DOHH2 (cell line): Measurements from ENCODE around the gene RAD9A.

ENCODE experiments used
- H3F3A ChIP-seq: fragments of 200-600 bp; sonication (generic), shearing (Covaris generic); 2 replicates; pipeline ENCODE4 v1.6.0; 2016; ENCODE audit warnings: antibody characterized with exemption, mild to moderate bottlenecking; ENCODE audit not compliant: control insufficient read depth, insufficient read depth
- H3K27ac ChIP-seq: fragments of 200-600 bp; sonication (generic); 2 replicates; pipeline ENCODE4 v1.5.1; 2014; ENCODE audit warnings: low read depth, mild to moderate bottlenecking, low read length, moderate library complexity
- H3K27me3 ChIP-seq: fragments of 200-600 bp; sonication (generic); 2 replicates; pipeline ENCODE4 v1.6.1; 2014; ENCODE audit warnings: mild to moderate bottlenecking, low read length, mixed read lengths; ENCODE audit not compliant: control insufficient read depth
- H3K36me3 ChIP-seq: fragments of 200-600 bp; sonication (generic); 2 replicates; pipeline ENCODE4 v1.6.1; 2014; ENCODE audit warnings: mild to moderate bottlenecking, low read length, moderate library complexity, mixed read lengths; ENCODE audit not compliant: control insufficient read depth
- H3K4me1 ChIP-seq: fragments of 200-600 bp; sonication (generic); 2 replicates; pipeline ENCODE4 v1.6.1; 2014; ENCODE audit warnings: mild to moderate bottlenecking, low read length, mixed read lengths; ENCODE audit not compliant: control insufficient read depth
- H3K4me2 ChIP-seq: fragments of 200-600 bp; sonication (generic); 2 replicates; pipeline ENCODE4 v1.6.0; 2014; ENCODE audit warnings: mild to moderate bottlenecking, low read length, moderate library complexity
- H3K4me3 ChIP-seq: fragments of 200-600 bp; sonication (generic); 2 replicates; pipeline ENCODE4 v1.5.1; 2014; ENCODE audit warnings: mild to moderate bottlenecking, low read length, mixed read lengths
- H3K79me2 ChIP-seq: fragments of 200-600 bp; sonication (generic); 2 replicates; pipeline ENCODE4 v1.6.1; 2014; ENCODE audit warnings: mild to moderate bottlenecking, low read length, mixed read lengths; ENCODE audit not compliant: control insufficient read depth
- H3K9me2 ChIP-seq: fragments of 200-600 bp; sonication (generic); replicated peaks from 2 replicates; pipeline ENCODE4 v1.6.1; 2014; ENCODE audit warnings: mild to moderate bottlenecking, low read length, mixed read lengths; ENCODE audit not compliant: control insufficient read depth
- H3K9me3 ChIP-seq: fragments of 200-600 bp; sonication (generic); 2 replicates; pipeline ENCODE4 v1.6.1; 2014; ENCODE audit warnings: antibody characterized with exemption, low read length, mixed read lengths; ENCODE audit not compliant: control insufficient read depth, insufficient read depth
- H4K20me1 ChIP-seq: fragments of 200-600 bp; sonication (generic); 2 replicates; pipeline ENCODE4 v1.6.0; 2014; ENCODE audit warnings: low read depth, mild to moderate bottlenecking, antibody characterized with exemption, low read length, moderate library complexity; ENCODE audit not compliant: control insufficient read depth, insufficient read depth
- EZH2phosphoT487 ChIP-seq: fragments of 200-600 bp; sonication (generic); IDR thresholded peaks from 2 replicates; pipeline ENCODE4 v1.6.1; 2017; ENCODE audit warnings: borderline replicate concordance, mild to moderate bottlenecking, antibody characterized with exemption, low read length, moderate library complexity, mixed read lengths
- TF ChIP-seq, protein P1 (sequence below): fragments of 200-600 bp; sonication (generic); IDR thresholded peaks from one replicate; pipeline ENCODE4 v1.5.1; 2014; ENCODE audit warnings: antibody characterized with exemption, mild to moderate bottlenecking, low read depth, low read length; ENCODE audit not compliant: poor library complexity, severe bottlenecking

RAD9A gene

GRCh38 chr11:67356864-67357561, 34.8 kb upstream of the RAD9A start:
- Histone ChIP-seq H3K27me3 (no peaks in the 10 kb centered on the region), H3K36me3 (peaks cover 21% of the 10 kb centered on the region), H3K9me2 (no peaks in the 10 kb centered on the region), H4K20me1 (no peaks in the 10 kb centered on the region), H3K4me1 (peaks cover 59% of the 10 kb centered on the region), H3K4me2 (peak overlapping the region; percentile 92), H3K79me2 (peaks cover 35% of the 10 kb centered on the region), H3K4me3 (peak overlapping the region; percentile 82), H3K27ac (peak overlapping the region; percentile 99), H3F3A (peaks cover 17% of the 10 kb centered on the region), H3K9me3 (no peaks in the 10 kb centered on the region)
- TF ChIP-seq, protein P1, sequence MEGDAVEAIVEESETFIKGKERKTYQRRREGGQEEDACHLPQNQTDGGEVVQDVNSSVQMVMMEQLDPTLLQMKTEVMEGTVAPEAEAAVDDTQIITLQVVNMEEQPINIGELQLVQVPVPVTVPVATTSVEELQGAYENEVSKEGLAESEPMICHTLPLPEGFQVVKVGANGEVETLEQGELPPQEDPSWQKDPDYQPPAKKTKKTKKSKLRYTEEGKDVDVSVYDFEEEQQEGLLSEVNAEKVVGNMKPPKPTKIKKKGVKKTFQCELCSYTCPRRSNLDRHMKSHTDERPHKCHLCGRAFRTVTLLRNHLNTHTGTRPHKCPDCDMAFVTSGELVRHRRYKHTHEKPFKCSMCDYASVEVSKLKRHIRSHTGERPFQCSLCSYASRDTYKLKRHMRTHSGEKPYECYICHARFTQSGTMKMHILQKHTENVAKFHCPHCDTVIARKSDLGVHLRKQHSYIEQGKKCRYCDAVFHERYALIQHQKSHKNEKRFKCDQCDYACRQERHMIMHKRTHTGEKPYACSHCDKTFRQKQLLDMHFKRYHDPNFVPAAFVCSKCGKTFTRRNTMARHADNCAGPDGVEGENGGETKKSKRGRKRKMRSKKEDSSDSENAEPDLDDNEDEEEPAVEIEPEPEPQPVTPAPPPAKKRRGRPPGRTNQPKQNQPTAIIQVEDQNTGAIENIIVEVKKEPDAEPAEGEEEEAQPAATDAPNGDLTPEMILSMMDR: peak; percentile 98
- TF ChIP-seq EZH2phosphoT487: no peak

GRCh38 chr11:67357831-67358670, 33.7 kb upstream of the RAD9A start:
- no peaks in the 10 kb centered on the region for H4K20me1 ChIP-seq
- peak overlapping the region; percentile 92 for H3K4me2 ChIP-seq
- H3K4me1 ChIP-seq: peaks cover 66% of the 10 kb centered on the region
- no peaks in the 10 kb centered on the region for H3K27me3 ChIP-seq
- H3K4me3 ChIP-seq: no peak overlapping the region
- H3K36me3 ChIP-seq: peaks cover 19% of the 10 kb centered on the region
- no peaks in the 10 kb centered on the region for H3K9me2 ChIP-seq
- H3K79me2 ChIP-seq: peaks cover 27% of the 10 kb centered on the region
- H3K27ac ChIP-seq: 0 out of 2 replicates have a peak overlapping the region, but pooled peaks have one; percentile 99
- TF ChIP-seq, protein P1: no peak
- TF ChIP-seq EZH2phosphoT487: no peak
- H3K9me3 ChIP-seq: no peaks in the 10 kb centered on the region
- H3F3A ChIP-seq: peaks cover 17% of the 10 kb centered on the region

DNA sequence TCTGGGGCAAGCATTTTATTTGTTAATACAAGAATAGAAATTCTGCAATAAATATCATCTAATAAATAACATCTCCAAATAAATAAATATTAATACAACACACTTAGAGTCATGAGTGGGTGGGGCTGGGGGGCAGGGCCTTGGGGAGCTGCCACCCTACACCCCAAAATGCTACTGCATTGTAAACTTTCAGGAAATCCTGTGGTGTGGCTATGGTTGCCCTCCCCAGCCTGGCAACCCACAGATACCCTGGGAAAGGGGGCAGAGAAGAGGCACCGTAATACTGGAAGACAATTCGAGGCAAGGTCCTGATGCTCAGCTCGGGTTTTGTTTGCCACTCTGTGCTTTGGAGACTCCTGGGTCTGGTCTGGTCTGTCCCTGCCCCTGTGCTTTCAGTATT, 27.6 kb upstream of the RAD9A start:
- TF ChIP-seq EZH2phosphoT487: no peak
- TF ChIP-seq, protein P1: no peak
- peak overlapping the region; percentile 68 for H3K27ac ChIP-seq
- H3F3A ChIP-seq: 0 out of 2 replicates have a peak, but pooled peaks cover 6% of the 10 kb centered on the region
- peaks cover 40% of the 10 kb centered on the region for H3K79me2 ChIP-seq
- peaks cover 2% of the 10 kb centered on the region; the same call in 1 of the 2 replicates for H4K20me1 ChIP-seq
- peak overlapping the region; percentile 39; the same call in 1 of the 2 replicates for H3K4me3 ChIP-seq
- H3K27me3 ChIP-seq: no peaks in the 10 kb centered on the region
- peaks cover 70% of the 10 kb centered on the region for H3K4me1 ChIP-seq
- no peaks in the 10 kb centered on the region for H3K9me3 ChIP-seq
- no peaks in the 10 kb centered on the region for H3K9me2 ChIP-seq
- H3K36me3 ChIP-seq: peaks cover 45% of the 10 kb centered on the region
- H3K4me2 ChIP-seq: peak overlapping the region; percentile 67
